ENCODE data around the gene RAPH1.

- no peak for TF ChIP-seq TAF1 (IDR thresholded peaks at IDR 0.05; ENCODE audit: borderline replicate concordance, low read depth, low read length)
- TF ChIP-seq POLR2A (IDR thresholded peaks at IDR 0.05; ENCODE audit: low read depth, low read length), result no peak
- TF ChIP-seq POLR2AphosphoS5 (IDR thresholded peaks at IDR 0.05; ENCODE audit: low read depth, low read length), result no peak
These were observed 24.2 kb downstream of the RAPH1 start for GRCh38 chr2:203510941-203511305.

Data from GM12892 (cell line).